Breast epithelium (tissue), 4 donors: Measurements from ENCODE around the gene PGP. TPM values are rescaled to one million over a fixed set of nuclear protein-coding genes. Genes with fewer than 3 reads are reported as not detected.

Source experiments
- DNase-seq, 2 donors: peaks; one replicate each; pipeline ENCODE4 v3.0.0-alpha.2; 2019; ENCODE audit warnings: low spot score in 2 of 2
- H3K27ac ChIP-seq, 2 donors: fragments of 200-600 bp; sonication (generic) in 1 of 2; one replicate each; pipeline ENCODE4 v1.5.1; 2016 to 2019; ENCODE audit warnings: mild to moderate bottlenecking in 1 of 2
- H3K27me3 ChIP-seq, 2 donors: fragments of 200-600 bp; sonication (generic) in 1 of 2; one replicate each; pipeline versions ENCODE4 v1.5.1 to v1.6.0; 2017 to 2019; ENCODE audit warnings: control low read depth in 1 of 2, mild to moderate bottlenecking in 1 of 2
- H3K36me3 ChIP-seq: fragments of 200-600 bp; one replicate; pipeline ENCODE4 v1.5.1; 2019
- H3K4me1 ChIP-seq, 2 donors: fragments of 200-600 bp; sonication (generic); one replicate each; pipeline ENCODE4 v1.5.1; 2016 to 2019; ENCODE audit warnings: control low read depth in 1 of 2
- H3K4me3 ChIP-seq, 3 donors: fragments of 200-600 bp; sonication (generic); 1 replicate in 2 of 3; 2 replicates in 1 of 3; pipeline ENCODE4 v1.5.1; 2016 to 2019; ENCODE audit warnings: mild to moderate bottlenecking in 3 of 3, moderate library complexity in 2 of 3
- H3K9me3 ChIP-seq, 2 donors: fragments of 200-600 bp; sonication (generic) in 1 of 2; one replicate each; pipeline ENCODE4 v1.5.1; 2016 to 2019; ENCODE audit warnings: control low read depth in 1 of 2
- POLR2A ChIP-seq: fragments of 450-650 bp; IDR thresholded peaks from one replicate; pipeline ENCODE4 v1.6.1; 2016; ENCODE audit warnings: antibody characterized with exemption, mild to moderate bottlenecking, moderate library complexity
- POLR2AphosphoS5 ChIP-seq, 3 donors: sonication (generic); formaldehyde crosslinking; IDR thresholded peaks; one replicate each; pipeline ENCODE4 v1.6.1; 2017; ENCODE audit warnings: antibody characterized with exemption in 3 of 3
- intact Hi-C: fragments of 100-400 bp; cut with DNase I; formaldehyde crosslinking; loops from one replicate; pipeline ENCODE4 v1.15.1; 2023; ENCODE audit warnings: low total_unique reads
- total RNA-seq, 3 donors: library from RNA; depleted of rRNA; stranded (reverse); fragments of >200 nt; gene quantifications; one replicate each; pipeline ENCODE4 v1.1.0, GENCODE V29; 2016
- TF ChIP-seq, protein P1 (sequence below), 3 donors: fragments of 450-650 bp; IDR thresholded peaks; one replicate each; pipeline ENCODE4 v1.5.1; 2016 to 2017; ENCODE audit warnings: antibody characterized with exemption in 3 of 3, mild to moderate bottlenecking in 3 of 3, moderate library complexity in 3 of 3

PGP gene
- total RNA-seq, 3 donors from 2014 or later, result 9.1 to 14.7 (median 12.9) TPM

DNA sequence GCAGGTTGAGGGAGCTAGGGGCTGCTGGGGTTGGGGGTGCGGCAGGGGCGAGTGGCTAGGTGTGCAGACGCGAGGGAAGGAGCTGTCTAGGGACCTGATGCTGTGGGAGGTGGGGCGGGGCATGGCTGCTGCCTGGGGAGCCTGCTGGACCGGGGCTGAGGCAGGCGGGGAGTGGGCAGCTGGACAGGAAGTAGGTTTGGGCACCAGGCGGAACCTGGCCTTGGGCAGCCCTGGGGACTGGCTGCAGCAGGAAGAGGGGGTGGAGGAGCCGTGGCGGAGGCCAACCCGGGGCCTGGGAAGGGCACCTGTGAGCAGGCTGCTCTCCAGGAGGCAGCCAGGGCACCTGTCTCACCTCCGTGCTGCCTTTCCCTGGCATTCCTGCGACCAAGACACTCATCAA is 15.7 kb upstream of the PGP start:
- no peak overlapping the region for H3K27ac ChIP-seq
- no peak overlapping the region for H3K4me3 ChIP-seq
- intact Hi-C loops, result no loop called here
- H3K27me3 ChIP-seq, result no peaks in the 10 kb centered on the region
- TF ChIP-seq POLR2AphosphoS5 (IDR thresholded peaks at IDR 0.05), result no peak
- TF ChIP-seq POLR2A, result no peak
- TF ChIP-seq, protein P1, sequence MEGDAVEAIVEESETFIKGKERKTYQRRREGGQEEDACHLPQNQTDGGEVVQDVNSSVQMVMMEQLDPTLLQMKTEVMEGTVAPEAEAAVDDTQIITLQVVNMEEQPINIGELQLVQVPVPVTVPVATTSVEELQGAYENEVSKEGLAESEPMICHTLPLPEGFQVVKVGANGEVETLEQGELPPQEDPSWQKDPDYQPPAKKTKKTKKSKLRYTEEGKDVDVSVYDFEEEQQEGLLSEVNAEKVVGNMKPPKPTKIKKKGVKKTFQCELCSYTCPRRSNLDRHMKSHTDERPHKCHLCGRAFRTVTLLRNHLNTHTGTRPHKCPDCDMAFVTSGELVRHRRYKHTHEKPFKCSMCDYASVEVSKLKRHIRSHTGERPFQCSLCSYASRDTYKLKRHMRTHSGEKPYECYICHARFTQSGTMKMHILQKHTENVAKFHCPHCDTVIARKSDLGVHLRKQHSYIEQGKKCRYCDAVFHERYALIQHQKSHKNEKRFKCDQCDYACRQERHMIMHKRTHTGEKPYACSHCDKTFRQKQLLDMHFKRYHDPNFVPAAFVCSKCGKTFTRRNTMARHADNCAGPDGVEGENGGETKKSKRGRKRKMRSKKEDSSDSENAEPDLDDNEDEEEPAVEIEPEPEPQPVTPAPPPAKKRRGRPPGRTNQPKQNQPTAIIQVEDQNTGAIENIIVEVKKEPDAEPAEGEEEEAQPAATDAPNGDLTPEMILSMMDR (IDR thresholded peaks at IDR 0.05), result no peak
- DNase-seq, result no peak
- peaks cover 24% of the 10 kb centered on the region for H3K36me3 ChIP-seq
- no peaks in the 10 kb centered on the region for H3K9me3 ChIP-seq
- peaks cover 4 to 5% of the 10 kb centered on the region in 2 donors for H3K4me1 ChIP-seq

DNA sequence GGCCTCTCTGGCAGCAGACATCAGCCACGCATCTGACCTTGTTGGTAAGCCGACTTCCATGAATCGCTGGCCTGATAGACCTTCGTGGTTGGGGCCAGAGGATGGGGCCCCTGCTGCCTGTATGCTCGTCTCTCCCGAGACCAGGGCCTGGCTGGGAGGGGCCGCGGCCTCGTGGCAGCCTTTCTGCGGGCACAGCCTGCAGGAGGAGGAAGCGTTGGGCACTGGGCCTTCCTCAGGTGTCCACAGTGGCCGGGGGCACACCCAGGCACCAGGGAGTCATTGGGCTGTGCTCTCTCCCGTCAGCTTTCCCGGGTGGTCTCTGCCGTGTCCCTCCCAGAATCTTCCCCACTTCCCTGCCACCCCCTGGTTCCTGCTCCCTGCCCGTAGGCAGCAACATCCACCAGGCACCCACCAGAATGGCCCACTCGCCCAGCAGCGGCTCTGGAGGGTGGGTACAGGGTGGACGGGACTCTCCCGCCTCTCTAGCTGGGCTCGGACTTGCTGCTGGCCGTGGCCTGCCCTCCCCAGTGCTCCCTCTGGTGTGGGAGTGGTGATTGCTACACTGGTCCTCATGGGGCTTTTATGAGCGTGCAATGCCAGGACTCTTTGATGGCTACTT is 15.1 kb upstream of the PGP start:
- H3K4me1 ChIP-seq, result peaks cover 4 to 5% of the 10 kb centered on the region in 2 donors
- TF ChIP-seq POLR2A (no peak), POLR2AphosphoS5 (IDR thresholded peaks at IDR 0.05) (no peak)
- TF ChIP-seq, protein P1 (IDR thresholded peaks at IDR 0.05), result no peak
- no peaks in the 10 kb centered on the region for H3K27me3 ChIP-seq
- H3K36me3 ChIP-seq, result peaks cover 24% of the 10 kb centered on the region
- DNase-seq, result no peak
- H3K27ac ChIP-seq, result no peak overlapping the region
- H3K4me3 ChIP-seq, result no peak overlapping the region
- no peaks in the 10 kb centered on the region for H3K9me3 ChIP-seq
- intact Hi-C loops, result no loop called here

- intact Hi-C loops, result no loop called here
- Histone ChIP-seq H3K4me3 (no peak overlapping the region), H3K27me3 (no peaks in the 10 kb centered on the region), H3K27ac (no peak overlapping the region), H3K9me3 (no peaks in the 10 kb centered on the region), H3K36me3 (peaks cover 23% of the 10 kb centered on the region), H3K4me1 (peaks cover 4 to 11% of the 10 kb centered on the region in 2 donors)
- TF ChIP-seq POLR2A (no peak), POLR2AphosphoS5 (IDR thresholded peaks at IDR 0.05) (no peak)
- TF ChIP-seq, protein P1 (IDR thresholded peaks at IDR 0.05), result no peak
- DNase-seq, result no peak
Observed at GRCh38 chr16:2229091-2229490, 14.5 kb upstream of the PGP start.

GRCh38 chr16:2228161-2228824 is 13.7 kb upstream of the PGP start:
- no peak for TF ChIP-seq POLR2AphosphoS5 (IDR thresholded peaks at IDR 0.05)
- no peak for TF ChIP-seq POLR2A
- TF ChIP-seq, protein P1 (IDR thresholded peaks at IDR 0.05), result no peak
- H3K4me1 ChIP-seq, result peaks cover 4 to 12% of the 10 kb centered on the region in 2 donors
- intact Hi-C loops, result no loop called here
- peaks cover 16% of the 10 kb centered on the region for H3K36me3 ChIP-seq
- DNase-seq, result peak in 1 of 2 donors; percentile 67
- H3K27me3 ChIP-seq, result no peaks in the 10 kb centered on the region
- H3K4me3 ChIP-seq, result no peak overlapping the region
- no peak overlapping the region for H3K27ac ChIP-seq
- H3K9me3 ChIP-seq, result no peaks in the 10 kb centered on the region

DNA sequence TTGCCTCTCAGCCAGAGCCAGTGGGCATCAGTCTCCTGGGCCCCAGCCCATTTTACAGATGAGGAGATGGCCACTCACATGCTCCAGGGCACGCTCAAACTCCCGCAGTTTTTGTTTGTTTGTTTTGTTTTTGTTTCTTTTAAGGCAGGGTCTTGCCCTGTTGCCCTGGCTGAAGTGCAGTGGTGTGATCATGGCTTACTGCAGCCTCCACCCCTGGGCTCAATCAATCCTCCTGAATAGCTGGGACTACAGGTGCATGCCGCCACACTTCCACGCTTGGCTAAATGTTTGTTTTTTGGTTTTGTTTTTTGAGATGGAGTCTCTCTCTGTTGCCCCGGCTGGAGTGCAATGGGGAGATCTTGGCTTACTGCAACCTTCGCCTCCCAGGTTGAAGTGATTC is 12.3 kb upstream of the PGP start:
- TF ChIP-seq, protein P1 (IDR thresholded peaks at IDR 0.05), result no peak
- TF ChIP-seq POLR2AphosphoS5 (IDR thresholded peaks at IDR 0.05) (no peak), POLR2A (no peak)
- H3K4me3 ChIP-seq, result no peak overlapping the region
- intact Hi-C loops, result no loop called here

More for the DNA sequence above, 12.3 kb upstream of the PGP start:
- H3K4me1 ChIP-seq, result peaks cover 4 to 12% of the 10 kb centered on the region in 2 donors
- DNase-seq, result no peak
- H3K36me3 ChIP-seq, result peaks cover 10% of the 10 kb centered on the region
- no peaks in the 10 kb centered on the region for H3K9me3 ChIP-seq
- no peak overlapping the region for H3K27ac ChIP-seq
- H3K27me3 ChIP-seq, result no peaks in the 10 kb centered on the region
